ENCODE data around the gene CORT. TPM values are rescaled to one million over a fixed set of nuclear protein-coding genes. Genes with fewer than 3 reads are reported as not detected.

The CORT gene
- total and polyA plus RNA-seq, 2 of the 4 experiments (the other 2 are of a cell fraction): 0.10 TPM; not detected in 1

DNA sequence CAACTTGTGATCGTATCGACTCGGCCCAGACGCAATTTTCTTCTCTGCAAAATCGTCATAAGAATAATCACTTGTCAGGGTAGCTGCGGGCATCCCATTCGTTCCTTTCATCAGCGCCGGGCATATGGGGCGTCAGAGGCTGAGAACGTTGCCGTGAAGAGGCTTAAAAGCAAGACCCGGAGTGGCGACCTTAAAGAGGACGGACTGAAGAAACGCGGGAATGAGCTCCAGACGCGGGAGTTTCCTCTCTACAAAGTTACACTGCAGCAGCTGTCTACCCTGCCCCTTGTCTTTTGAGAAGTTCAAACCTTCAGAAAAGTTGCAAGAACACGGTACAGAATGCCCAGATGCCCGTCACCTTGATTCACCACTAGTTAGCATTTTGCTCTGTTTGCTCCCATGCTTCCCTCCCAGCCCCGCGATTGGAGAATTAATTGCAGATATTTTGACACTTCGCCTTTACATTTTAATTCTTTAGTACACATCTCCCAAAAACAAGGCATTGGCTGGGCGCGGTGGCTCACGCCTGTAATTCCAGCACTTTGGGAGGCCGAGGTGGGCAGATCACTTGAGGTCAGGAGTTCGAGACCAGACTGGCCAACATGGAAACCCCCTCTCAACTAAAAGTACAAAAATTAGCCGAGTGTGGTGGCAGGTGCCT lies 18.6 kb upstream of the CORT start:
- peak overlapping the region; percentile 59; the same call in 1 of the 3 replicates for H2BK15ac ChIP-seq (ENCODE audit: low read depth, low read length)
- POLR2A ChIA-PET (ENCODE audit: unreplicated experiment): interaction anchor here (0.6 kb wide), 1 partner anchor 180 kb away, joined by 3 read pairs; no protein-coding TSS in a partner anchor
- no TSS peak for BruUV-seq (replicated peaks)
- 0 out of 2 replicates have a peak overlapping the region, but pooled peaks have one; percentile 23 for H4K5ac ChIP-seq (ENCODE audit: low read depth, low read length)
- DNase-seq (no peak), ATAC-seq (ENCODE audit: low read depth) (peak; percentile 1)
- H2AFZ ChIP-seq (replicated peaks; ENCODE audit: low read length, poor library complexity): peak overlapping the region; percentile 100
- dilution Hi-C loops (cut with HindIII; ENCODE audit: low sequenced_read_pairs, unreplicated experiment) (no loop called here), in situ Hi-C loops (cut with MboI; ENCODE audit: low sequenced_read_pairs) (no loop called here), intact Hi-C loops (cut with micrococcal nuclease) (no loop called here)
- H3K79me1 ChIP-seq (ENCODE audit: low read depth in 1 of 2, low read length in 2 of 2): peaks cover 7 to 28% of the 10 kb centered on the region in 2 experiments; a peak in 3 of 4 replicates
- TF ChIP-seq CHD1 (IDR thresholded peaks at IDR 0.05; ENCODE audit: low read depth, low read length) (no peak), FOS (IDR thresholded peaks at IDR 0.05; ENCODE audit: low read depth, low read length) (no peak), SMC3 (IDR thresholded peaks at IDR 0.05; ENCODE audit: low read depth, low read length) (no peak), CEBPB (IDR thresholded peaks at IDR 0.05; ENCODE audit: low read depth, low read length) (no peak), MAZ (IDR thresholded peaks at IDR 0.05; ENCODE audit: borderline replicate concordance, low read depth, low read length) (no peak), BHLHE40 (IDR thresholded peaks at IDR 0.05; ENCODE audit: low read depth, low read length) (no peak), RAD21 (IDR thresholded peaks at IDR 0.05; ENCODE audit: low read length) (no peak), POLR2A (IDR thresholded peaks at IDR 0.05; ENCODE audit: low read depth, low read length) (no peak), MXI1 (IDR thresholded peaks at IDR 0.05; ENCODE audit: borderline replicate concordance, low read depth, low read length) (no peak)
- TF ChIP-seq, protein P1, sequence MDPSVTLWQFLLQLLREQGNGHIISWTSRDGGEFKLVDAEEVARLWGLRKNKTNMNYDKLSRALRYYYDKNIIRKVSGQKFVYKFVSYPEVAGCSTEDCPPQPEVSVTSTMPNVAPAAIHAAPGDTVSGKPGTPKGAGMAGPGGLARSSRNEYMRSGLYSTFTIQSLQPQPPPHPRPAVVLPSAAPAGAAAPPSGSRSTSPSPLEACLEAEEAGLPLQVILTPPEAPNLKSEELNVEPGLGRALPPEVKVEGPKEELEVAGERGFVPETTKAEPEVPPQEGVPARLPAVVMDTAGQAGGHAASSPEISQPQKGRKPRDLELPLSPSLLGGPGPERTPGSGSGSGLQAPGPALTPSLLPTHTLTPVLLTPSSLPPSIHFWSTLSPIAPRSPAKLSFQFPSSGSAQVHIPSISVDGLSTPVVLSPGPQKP (IDR thresholded peaks at IDR 0.05; ENCODE audit: borderline replicate concordance, low read depth, low read length): no peak
- 0 out of 2 replicates have a peak overlapping the region, but pooled peaks have one; percentile 58 for H2BK120ac ChIP-seq (ENCODE audit: low read depth, low read length)
- H3K9me3 ChIP-seq (ENCODE audit: control insufficient read depth, insufficient read depth, low read length): no peaks in the 10 kb centered on the region
- peak overlapping the region; percentile 85 for H3K9ac ChIP-seq (ENCODE audit: low read depth, low read length)
- H3K4me1 ChIP-seq (ENCODE audit: control insufficient read depth, insufficient read depth, low read length): peaks cover 2% of the 10 kb centered on the region; the same call in 1 of the 2 replicates
- H3K9me1 ChIP-seq (ENCODE audit: insufficient read depth, low read length): peaks cover 4% of the 10 kb centered on the region
- H3K36me3 ChIP-seq (ENCODE audit: control insufficient read depth, insufficient read depth, low read length): peaks cover 2% of the 10 kb centered on the region; the same call in 1 of the 2 replicates
- H2AK9ac ChIP-seq (replicated peaks; ENCODE audit: low read depth, low read length, poor library complexity): peak overlapping the region; percentile 96
- peak overlapping the region; percentile 63 for H2BK5ac ChIP-seq (ENCODE audit: low read depth, low read length, poor library complexity, severe bottlenecking)
- H3K27me3 ChIP-seq (ENCODE audit: control insufficient read depth, insufficient read depth, low read length): no peaks in the 10 kb centered on the region
- CTCF ChIA-PET: interaction anchor here (0.9 to 1.9 kb wide), 6 partner anchors 21 to 256 kb away, joined by 3 to 12 read pairs (median 4); no protein-coding TSS in a partner anchor
- H3K4me2 ChIP-seq (ENCODE audit: low read depth, low read length): peak overlapping the region; percentile 63
- H3K27ac ChIP-seq (ENCODE audit: insufficient read depth, low read length): peak overlapping the region; percentile 86
- peak overlapping the region; percentile 89 for H3K4ac ChIP-seq (ENCODE audit: low read depth, low read length)
- H3K14ac ChIP-seq (replicated peaks; ENCODE audit: low read depth, low read length): peak overlapping the region; percentile 98
- H2AK5ac ChIP-seq (ENCODE audit: low read depth, low read length): peak overlapping the region; percentile 67; the same call in 1 of the 2 replicates
- peak overlapping the region; percentile 83; the same call in 1 of the 2 replicates for H3K23ac ChIP-seq (ENCODE audit: low read depth, low read length)
- H4K91ac ChIP-seq (ENCODE audit: insufficient read depth, low read depth, low read length): peak overlapping the region; percentile 94
- H3K56ac ChIP-seq (ENCODE audit: extremely low read depth, insufficient read depth, low read length): no peak overlapping the region; the same call in 1 of the 2 replicates
- 27% methylated on average over 15 of the region's 30 CpGs; no CpG with 5 or more reads in 1 of the 2 experiments for WGBS, 2 experiments (ENCODE audit: extremely low coverage in 2 of 2, insufficient read length in 1 of 2)
- H4K8ac ChIP-seq (ENCODE audit: low read depth in 2 of 2, low read length in 2 of 2): peak overlapping the region; percentile 79 to 94
- no peak overlapping the region for H3K18ac ChIP-seq (ENCODE audit: low read depth, low read length)
- peak overlapping the region; percentile 76 for H3K4me3 ChIP-seq (ENCODE audit: insufficient read depth, low read depth, low read length)
- H2BK20ac ChIP-seq (ENCODE audit: low read depth, low read length): no peak overlapping the region
- H4K20me1 ChIP-seq (ENCODE audit: insufficient read depth, low read length): no peaks in the 10 kb centered on the region
